PC-9 (cell line): Measurements from ENCODE around the gene BCL2L14.

Experiments used
- CTCF ChIP-seq: fragments of 200-600 bp; sonication (generic); conservative IDR thresholded peaks from 2 replicates; pipeline ENCODE4 v1.6.1; 2017; ENCODE audit warnings: mixed run types, antibody characterized with exemption, mild to moderate bottlenecking, moderate library complexity
- EZH2 ChIP-seq: fragments of 200-600 bp; sonication (generic); IDR thresholded peaks from 2 replicates; pipeline ENCODE4 v1.8.0; 2017; ENCODE audit warnings: antibody characterized with exemption, low read depth

DNA sequence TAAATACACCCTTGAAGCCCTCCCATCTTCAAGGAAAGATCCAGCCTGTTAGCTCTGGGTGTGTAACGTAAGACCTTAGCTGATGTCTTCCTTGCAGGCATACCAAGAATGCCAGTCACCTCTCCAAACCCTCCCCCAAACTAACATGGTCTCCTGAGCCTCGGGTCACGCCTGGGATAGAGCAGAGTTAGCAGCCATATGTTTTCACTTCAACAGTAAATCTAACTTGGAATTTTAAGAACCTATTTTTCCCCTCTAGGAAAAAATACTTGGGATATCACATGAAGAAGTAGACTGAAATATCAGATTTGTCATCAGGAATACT lies 27.9 kb downstream of the BCL2L14 start:
- TF ChIP-seq CTCF, result no peak
- TF ChIP-seq EZH2, result no peak
